Vagina (tissue), 2 donors: Measurements from ENCODE around the gene AK1.

Experiments
- POLR2A ChIP-seq, 2 donors: fragments of 450-650 bp; IDR thresholded peaks; one replicate each; pipeline ENCODE4 v1.6.1; 2017; ENCODE audit warnings: antibody characterized with exemption in 2 of 2, mild to moderate bottlenecking in 2 of 2, moderate library complexity in 2 of 2
- POLR2AphosphoS5 ChIP-seq, 2 donors: sonication (generic); formaldehyde crosslinking; IDR thresholded peaks; one replicate each; pipeline ENCODE4 v1.9.0; 2017; ENCODE audit warnings: antibody characterized with exemption in 2 of 2, mild to moderate bottlenecking in 2 of 2, low read depth in 1 of 2; ENCODE audit not compliant: insufficient read depth in 1 of 2
- TF ChIP-seq, protein P1 (sequence below), 3 experiments: fragments of 450-650 bp in 2 of 3; fragments of 200-600 bp in 1 of 3; sonication (generic) in 1 of 3; IDR thresholded peaks; one replicate each; pipeline ENCODE4 v1.5.1; 2017 to 2019; ENCODE audit warnings: antibody characterized with exemption in 3 of 3, mild to moderate bottlenecking in 2 of 3, moderate library complexity in 2 of 3

DNA sequence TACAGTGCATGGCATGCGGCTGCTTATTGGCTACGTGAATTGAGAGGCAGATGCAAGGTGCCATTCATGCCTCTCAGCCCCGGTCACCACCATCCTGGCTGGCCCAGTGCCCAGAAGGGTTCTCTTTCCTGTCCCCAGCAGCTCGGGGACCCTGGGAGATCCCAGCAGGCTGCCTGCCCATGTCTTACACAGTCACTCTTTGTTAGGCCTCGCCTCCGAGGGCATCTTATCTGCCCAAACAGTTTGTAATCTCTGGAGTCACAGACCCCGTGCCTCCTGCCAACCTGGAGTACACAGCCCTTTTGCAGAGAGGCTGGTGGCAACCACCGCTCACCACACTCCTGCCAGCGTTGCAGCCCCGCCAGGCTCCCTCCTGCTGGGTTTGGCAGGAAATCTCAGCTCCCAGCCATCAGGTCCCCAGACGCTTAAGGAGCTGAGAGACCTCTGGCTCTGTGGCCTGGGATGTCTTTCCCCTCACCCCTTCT is 7.0 kb upstream of the AK1 start:
- TF ChIP-seq, protein P1, sequence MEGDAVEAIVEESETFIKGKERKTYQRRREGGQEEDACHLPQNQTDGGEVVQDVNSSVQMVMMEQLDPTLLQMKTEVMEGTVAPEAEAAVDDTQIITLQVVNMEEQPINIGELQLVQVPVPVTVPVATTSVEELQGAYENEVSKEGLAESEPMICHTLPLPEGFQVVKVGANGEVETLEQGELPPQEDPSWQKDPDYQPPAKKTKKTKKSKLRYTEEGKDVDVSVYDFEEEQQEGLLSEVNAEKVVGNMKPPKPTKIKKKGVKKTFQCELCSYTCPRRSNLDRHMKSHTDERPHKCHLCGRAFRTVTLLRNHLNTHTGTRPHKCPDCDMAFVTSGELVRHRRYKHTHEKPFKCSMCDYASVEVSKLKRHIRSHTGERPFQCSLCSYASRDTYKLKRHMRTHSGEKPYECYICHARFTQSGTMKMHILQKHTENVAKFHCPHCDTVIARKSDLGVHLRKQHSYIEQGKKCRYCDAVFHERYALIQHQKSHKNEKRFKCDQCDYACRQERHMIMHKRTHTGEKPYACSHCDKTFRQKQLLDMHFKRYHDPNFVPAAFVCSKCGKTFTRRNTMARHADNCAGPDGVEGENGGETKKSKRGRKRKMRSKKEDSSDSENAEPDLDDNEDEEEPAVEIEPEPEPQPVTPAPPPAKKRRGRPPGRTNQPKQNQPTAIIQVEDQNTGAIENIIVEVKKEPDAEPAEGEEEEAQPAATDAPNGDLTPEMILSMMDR (IDR thresholded peaks at IDR 0.05), result no peak
- TF ChIP-seq POLR2AphosphoS5 (IDR thresholded peaks at IDR 0.05; ENCODE audit: insufficient read depth in 1 of 2, low read depth in 1 of 2) (no peak), POLR2A (IDR thresholded peaks at IDR 0.05) (no peak)
